Measurements from ENCODE around the gene ISCA2.

ISCA2 gene

DNA sequence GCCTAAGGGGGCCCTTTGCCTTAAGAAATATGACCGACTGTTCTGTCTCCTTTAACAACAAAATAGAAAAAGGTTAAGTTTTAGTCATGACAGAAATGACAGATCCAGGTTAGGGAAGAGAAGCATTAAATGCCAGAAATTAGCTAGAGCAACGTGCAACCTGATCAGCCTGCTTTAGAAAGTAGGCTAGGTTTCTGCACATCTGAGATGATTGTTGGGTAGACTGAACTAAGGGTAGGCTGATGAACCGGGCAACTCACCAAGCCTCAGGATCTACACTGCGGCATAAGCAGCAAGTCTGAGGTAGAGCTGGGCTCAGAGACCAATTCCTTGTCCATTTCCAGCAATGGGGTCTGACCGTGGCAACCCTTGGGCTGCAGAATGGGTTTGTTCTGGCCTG lies 29.9 kb upstream of the ISCA2 start:
- H3K79me2 ChIP-seq (ENCODE audit: low read length): no peaks in the 10 kb centered on the region
- H3K27me3 ChIP-seq (ENCODE audit: low read depth, low read length): peaks cover 13% of the 10 kb centered on the region; the same call in 1 of the 2 replicates
- H2AFZ ChIP-seq (ENCODE audit: low read depth, low read length): no peak overlapping the region

DNA sequence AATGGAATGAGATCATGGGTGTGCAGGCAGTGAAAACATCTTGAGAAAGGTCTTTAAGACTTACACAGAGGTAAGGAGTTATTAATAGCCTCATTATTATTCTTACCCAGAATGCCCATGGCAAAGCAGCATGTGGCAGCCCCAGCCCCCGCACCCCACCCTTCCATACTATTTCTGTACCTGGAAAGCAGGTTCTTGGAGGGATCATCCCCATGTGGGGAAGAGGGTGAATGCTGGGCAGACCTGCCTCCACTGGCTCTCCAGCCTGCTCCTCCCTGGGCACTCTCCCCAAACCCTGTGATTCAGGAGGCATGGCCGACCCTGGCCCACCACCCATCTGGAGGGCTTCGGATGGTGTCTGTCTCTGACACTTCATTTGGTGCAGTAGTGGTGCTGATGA lies 28.8 kb upstream of the ISCA2 start:
- Histone ChIP-seq H3K4me1 (ENCODE audit: low read length) (no peaks in the 10 kb centered on the region), H3K9me3 (ENCODE audit: insufficient read depth, low read length) (no peaks in the 10 kb centered on the region), H3K27ac (ENCODE audit: low read length) (no peak overlapping the region), H3K4me3 (ENCODE audit: low read length) (no peak overlapping the region), H4K20me1 (ENCODE audit: insufficient read depth, low read length) (no peaks in the 10 kb centered on the region), H3K36me3 (replicated peaks; ENCODE audit: low read depth, low read length) (no peaks in the 10 kb centered on the region), H3K4me2 (ENCODE audit: low read length) (no peak overlapping the region), H3K9ac (ENCODE audit: low read length) (no peak overlapping the region), H3K79me2 (ENCODE audit: low read length) (no peaks in the 10 kb centered on the region), H3K27me3 (ENCODE audit: low read depth, low read length) (peaks cover 13% of the 10 kb centered on the region; the same call in 1 of the 2 replicates), H2AFZ (ENCODE audit: low read depth, low read length) (no peak overlapping the region)
- TF ChIP-seq EZH2phosphoT487 (IDR thresholded peaks at IDR 0.05; ENCODE audit: low read depth): no peak
- no peak for TF ChIP-seq CTCF (IDR thresholded peaks at IDR 0.05; ENCODE audit: low read depth, low read length)

More for the DNA sequence above, 29.9 kb upstream of the ISCA2 start:
- Histone ChIP-seq H3K9me3 (ENCODE audit: insufficient read depth, low read length) (no peaks in the 10 kb centered on the region), H3K4me2 (ENCODE audit: low read length) (no peak overlapping the region), H3K27ac (ENCODE audit: low read length) (no peak overlapping the region), H3K4me3 (ENCODE audit: low read length) (no peak overlapping the region), H4K20me1 (ENCODE audit: insufficient read depth, low read length) (no peaks in the 10 kb centered on the region), H3K36me3 (replicated peaks; ENCODE audit: low read depth, low read length) (no peaks in the 10 kb centered on the region), H3K4me1 (ENCODE audit: low read length) (peaks cover 5% of the 10 kb centered on the region; the same call in 1 of the 2 replicates), H3K9ac (ENCODE audit: low read length) (no peak overlapping the region)
- TF ChIP-seq EZH2phosphoT487 (IDR thresholded peaks at IDR 0.05; ENCODE audit: low read depth): no peak

GRCh38 chr14:74465335-74465734 lies 28.2 kb upstream of the ISCA2 start:
- TF ChIP-seq EZH2phosphoT487 (IDR thresholded peaks at IDR 0.05; ENCODE audit: low read depth) (no peak), CTCF (IDR thresholded peaks at IDR 0.05; ENCODE audit: low read depth, low read length) (no peak)
- Histone ChIP-seq H2AFZ (ENCODE audit: low read depth, low read length) (no peak overlapping the region), H3K36me3 (replicated peaks; ENCODE audit: low read depth, low read length) (no peaks in the 10 kb centered on the region), H3K79me2 (ENCODE audit: low read length) (no peaks in the 10 kb centered on the region), H3K4me2 (ENCODE audit: low read length) (no peak overlapping the region), H3K9me3 (ENCODE audit: insufficient read depth, low read length) (no peaks in the 10 kb centered on the region), H3K4me3 (ENCODE audit: low read length) (no peak overlapping the region), H3K4me1 (ENCODE audit: low read length) (no peaks in the 10 kb centered on the region), H3K27ac (ENCODE audit: low read length) (no peak overlapping the region), H3K9ac (ENCODE audit: low read length) (no peak overlapping the region), H3K27me3 (ENCODE audit: low read depth, low read length) (peaks cover 13% of the 10 kb centered on the region; the same call in 1 of the 2 replicates), H4K20me1 (ENCODE audit: insufficient read depth, low read length) (no peaks in the 10 kb centered on the region)

DNA sequence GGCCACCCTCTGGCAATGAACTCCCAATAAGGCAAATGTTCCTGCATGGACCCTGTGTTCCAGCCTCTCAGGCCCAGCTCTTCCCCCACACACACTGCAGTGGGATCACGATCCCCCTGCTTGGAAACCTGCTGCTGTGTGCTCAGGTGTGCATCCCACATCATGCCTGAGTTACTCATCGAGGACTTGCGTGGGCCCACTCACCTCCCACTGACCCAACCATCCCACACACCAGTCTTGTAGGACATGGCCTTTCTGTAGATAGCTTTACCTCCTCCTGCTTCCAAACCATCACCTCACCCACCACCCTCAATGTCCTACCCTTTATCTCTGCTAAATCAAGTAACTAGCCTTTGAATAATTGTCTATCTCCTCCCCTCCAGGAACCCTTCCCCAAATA lies 25.1 kb upstream of the ISCA2 start:
- peaks cover 4% of the 10 kb centered on the region; the same call in 1 of the 2 replicates for H3K4me1 ChIP-seq (ENCODE audit: low read length)
- peaks cover 2% of the 10 kb centered on the region for H3K36me3 ChIP-seq (replicated peaks; ENCODE audit: low read depth, low read length)
- no peaks in the 10 kb centered on the region for H3K79me2 ChIP-seq (ENCODE audit: low read length)
- peaks cover 8% of the 10 kb centered on the region; the same call in 1 of the 2 replicates for H3K27me3 ChIP-seq (ENCODE audit: low read depth, low read length)
- no peak overlapping the region for H2AFZ ChIP-seq (ENCODE audit: low read depth, low read length)
- H3K9me3 ChIP-seq (ENCODE audit: insufficient read depth, low read length): no peaks in the 10 kb centered on the region
- H4K20me1 ChIP-seq (ENCODE audit: insufficient read depth, low read length): no peaks in the 10 kb centered on the region
- no peak overlapping the region for H3K4me2 ChIP-seq (ENCODE audit: low read length)
- H3K4me3 ChIP-seq (ENCODE audit: low read length): no peak overlapping the region
- no peak overlapping the region for H3K27ac ChIP-seq (ENCODE audit: low read length)
- no peak overlapping the region for H3K9ac ChIP-seq (ENCODE audit: low read length)
- TF ChIP-seq CTCF (IDR thresholded peaks at IDR 0.05; ENCODE audit: low read depth, low read length) (no peak), EZH2phosphoT487 (IDR thresholded peaks at IDR 0.05; ENCODE audit: low read depth) (no peak)

Data from OCI-LY3 (cell line).